GM19455 (cell line): ENCODE results near the gene BEAN1.
A peak's percentile ranks its signal among the peaks of the same experiment; 100 is the strongest.

Experiments
- ATAC-seq: cut with Tn5 transposase; IDR thresholded peaks from one replicate; pipeline ENCODE4 v1.9.1; 2021; ENCODE audit not compliant: unreplicated experiment

Gene BEAN1

DNA sequence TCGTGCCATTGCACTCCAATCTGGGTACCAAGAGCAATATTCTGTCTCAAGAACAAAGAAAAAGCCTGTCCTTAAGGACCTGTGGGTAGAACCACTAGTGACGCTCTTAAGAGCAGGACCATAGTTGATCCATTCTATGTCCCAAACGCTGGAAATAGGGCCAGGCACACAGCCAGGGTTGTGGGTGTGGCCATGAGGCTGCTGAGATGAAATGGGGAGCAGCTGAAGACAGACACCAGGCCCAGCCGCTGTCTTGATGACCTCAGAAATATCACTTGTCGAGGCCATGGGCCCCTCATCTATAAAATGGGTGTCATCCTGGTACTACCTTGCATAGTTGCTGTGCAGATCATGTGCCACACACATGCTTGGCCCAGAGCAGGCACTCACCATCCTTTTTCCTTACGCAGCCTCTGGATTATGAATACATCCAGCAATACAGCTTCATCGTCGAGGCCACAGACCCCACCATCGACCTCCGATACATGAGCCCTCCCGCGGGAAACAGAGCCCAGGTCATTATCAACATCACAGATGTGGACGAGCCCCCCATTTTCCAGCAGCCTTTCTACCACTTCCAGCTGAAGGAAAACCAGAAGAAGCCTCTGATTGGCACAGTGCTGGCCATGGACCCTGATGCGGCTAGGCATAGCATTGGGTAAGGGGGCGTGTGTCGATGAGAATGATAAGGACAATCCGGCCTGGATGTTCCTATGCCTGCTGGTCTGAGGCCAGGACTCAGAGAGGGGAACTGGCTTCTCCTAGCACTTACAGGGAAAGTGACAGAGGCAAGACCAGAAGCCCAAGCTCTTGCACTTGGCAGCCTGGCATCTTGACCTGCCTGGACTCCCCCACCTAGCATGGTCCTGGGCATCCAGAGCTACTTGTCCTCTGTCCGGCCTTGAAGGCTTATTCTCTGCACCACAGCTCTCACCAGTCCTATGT is 35.1 kb upstream of the BEAN1 start:
- no peak for ATAC-seq

DNA sequence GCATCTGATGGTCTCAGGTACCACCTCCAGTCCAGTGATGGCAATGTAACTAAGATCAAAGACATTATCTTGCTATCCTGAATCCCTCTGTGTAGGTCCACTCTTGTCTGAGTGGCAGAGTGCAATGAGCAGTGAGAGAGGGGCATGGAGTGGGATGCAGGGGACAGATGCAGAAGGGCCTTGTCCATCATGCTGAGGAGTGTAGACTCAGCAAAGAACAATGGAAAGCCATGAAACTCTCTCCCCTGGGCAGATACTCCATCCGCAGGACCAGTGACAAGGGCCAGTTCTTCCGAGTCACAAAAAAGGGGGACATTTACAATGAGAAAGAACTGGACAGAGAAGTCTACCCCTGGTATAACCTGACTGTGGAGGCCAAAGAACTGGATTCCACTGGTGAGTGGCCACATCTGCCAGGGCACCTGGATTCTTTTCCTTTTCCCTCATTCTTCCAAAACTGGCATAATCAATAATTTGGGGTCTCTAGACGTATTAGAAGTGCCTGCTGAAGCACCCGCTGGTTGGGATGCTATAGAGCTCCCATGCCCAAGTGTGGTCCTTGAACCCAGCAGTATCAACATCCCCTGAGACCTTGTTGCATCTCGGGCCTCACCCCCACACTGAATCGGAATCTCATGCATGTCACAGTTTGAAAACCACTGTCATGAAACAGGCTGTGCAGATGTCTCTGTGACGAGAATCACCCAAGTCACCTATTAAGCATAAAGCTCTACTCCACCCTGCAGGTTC is 31.1 kb upstream of the BEAN1 start:
- no peak for ATAC-seq

DNA sequence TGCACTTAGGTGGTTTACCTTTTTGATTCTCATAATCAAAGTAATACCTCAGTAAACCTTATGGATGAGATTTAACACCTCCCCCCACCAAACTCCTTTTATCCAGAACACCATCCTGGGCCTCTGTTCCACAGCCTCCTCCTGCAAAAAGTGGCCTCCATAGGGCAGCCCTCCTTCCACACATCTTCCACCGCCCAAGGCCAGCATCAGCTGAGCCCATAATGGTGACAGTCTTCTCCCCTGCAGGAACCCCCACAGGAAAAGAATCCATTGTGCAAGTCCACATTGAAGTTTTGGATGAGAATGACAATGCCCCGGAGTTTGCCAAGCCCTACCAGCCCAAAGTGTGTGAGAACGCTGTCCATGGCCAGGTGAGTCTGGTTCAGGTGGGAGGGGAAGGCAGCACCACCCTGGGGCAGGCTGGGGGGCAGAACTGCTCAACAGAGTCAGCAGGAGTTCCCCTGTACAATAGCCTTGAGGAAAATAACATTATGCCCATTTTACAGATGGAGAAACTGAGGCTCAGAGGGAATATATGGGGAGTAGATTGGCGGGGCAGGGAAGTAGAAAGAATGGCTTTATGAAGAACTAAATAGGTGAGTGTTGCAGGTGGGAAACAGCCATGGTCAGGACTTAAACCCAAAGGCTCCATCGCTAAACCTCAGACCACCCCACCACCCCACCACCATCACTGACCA is 29.2 kb upstream of the BEAN1 start:
- no peak for ATAC-seq

DNA sequence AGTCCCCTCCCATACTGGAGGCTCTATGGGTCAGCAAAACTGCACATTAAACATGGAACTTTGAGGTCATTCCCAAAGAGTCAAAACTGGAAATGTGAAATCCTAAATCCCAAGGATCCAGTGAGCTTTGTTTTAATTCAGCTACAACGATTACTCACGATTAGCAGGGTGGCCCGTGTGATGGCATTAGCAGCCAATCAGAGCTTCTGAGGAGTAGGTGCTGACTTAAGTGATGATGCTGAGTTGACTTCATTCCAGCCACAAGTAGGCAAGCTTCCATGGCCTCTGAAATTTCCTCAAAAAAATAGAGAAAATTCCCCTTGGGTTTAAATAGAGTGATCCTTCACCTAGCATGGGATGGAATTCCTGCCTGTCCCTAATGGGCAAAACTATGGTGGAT is 28.1 kb upstream of the BEAN1 start:
- ATAC-seq = no peak

DNA sequence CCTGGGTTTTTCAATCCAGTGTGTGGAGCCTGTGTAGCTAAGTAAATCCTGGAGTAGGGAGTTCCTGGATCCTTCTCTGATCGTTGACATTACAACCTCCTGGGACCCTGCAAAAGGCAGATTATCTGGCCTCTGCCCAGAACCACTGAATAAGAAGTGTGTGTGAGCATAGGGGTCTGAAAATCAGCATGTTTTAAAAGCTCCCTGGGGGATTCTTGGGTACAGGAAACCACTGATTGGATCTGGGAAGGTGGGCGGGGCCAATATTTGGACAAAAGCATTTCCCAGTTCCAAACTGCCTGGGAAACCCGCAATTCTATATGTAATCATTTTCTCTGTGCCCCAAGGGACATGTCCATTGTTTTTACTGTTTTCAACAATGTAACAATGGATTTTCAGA is 27.2 kb upstream of the BEAN1 start:
- no peak for ATAC-seq

DNA sequence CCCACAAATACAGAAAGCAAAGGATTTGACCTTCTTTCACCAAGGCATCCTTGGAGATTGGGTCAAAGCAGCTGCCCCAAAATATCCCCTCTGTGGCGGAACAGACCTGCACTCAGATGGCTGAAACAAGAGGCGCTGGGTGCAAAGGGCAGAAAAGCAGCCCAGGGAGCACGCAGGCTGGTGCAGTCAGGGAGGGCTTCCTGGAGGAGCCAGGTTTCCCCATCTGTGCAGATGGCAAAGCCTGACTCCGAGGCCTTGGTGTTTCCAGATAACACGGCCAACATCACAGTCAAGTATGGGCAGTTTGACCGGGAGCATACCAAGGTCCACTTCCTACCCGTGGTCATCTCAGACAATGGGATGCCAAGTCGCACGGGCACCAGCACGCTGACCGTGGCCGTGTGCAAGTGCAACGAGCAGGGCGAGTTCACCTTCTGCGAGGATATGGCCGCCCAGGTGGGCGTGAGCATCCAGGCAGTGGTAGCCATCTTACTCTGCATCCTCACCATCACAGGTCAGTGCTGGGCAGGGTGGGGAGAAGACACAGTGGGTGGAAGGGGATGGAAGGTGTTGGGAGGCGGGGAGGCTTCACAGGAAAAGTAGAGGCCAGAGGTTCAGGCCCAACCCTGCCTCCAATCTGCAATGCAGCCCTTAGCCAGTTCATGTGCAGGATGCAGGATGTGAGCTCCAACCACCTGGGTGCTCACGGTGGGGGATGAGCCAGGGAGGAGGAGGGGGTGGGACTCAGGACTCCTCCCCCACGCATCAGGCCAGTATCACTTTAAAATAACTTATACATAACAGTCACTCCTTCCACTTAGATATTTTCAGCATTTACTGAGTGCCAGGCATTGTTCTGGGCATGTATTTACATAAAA is 26.4 kb upstream of the BEAN1 start:
- ATAC-seq = no peak

DNA sequence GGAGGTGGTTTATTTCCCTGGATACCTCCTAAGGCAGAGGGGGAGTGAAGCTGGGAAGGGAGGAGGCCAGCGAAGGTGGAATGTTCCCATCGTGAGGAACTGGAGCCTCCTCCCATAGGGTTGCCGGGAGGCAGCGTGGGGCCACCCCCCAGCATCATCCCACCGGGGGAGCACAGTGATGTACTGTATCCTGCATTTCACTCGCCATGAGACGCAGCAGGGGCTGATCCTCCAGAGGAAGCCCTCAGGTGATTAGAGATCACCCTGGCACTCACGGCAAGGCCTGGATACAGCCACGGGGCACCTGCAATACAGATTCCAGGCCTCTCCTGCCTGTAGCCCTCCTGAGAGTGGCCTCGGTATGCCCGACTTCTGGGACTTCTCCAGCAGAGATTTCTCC is 25.5 kb upstream of the BEAN1 start:
- no peak for ATAC-seq

DNA sequence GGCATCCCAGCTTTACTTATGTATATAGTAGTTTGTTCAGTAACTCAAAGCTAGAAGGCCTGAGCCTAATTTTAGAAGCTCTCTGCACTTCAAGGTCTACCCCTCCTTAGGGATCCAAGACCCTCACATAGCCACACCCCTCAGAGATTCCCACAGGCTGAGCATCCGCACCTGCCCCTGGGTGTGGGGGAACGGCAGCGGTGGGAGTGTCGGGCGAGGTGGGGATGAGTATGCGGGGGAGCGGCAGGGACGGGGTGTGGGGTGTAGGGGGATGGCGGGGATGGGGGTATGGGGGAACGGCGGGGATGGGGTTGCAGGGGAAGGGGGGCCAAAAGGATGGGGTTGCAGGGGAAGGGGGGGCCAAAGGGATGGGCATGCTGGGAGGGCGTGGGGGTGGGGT is 24.9 kb upstream of the BEAN1 start:
- ATAC-seq = no peak

DNA sequence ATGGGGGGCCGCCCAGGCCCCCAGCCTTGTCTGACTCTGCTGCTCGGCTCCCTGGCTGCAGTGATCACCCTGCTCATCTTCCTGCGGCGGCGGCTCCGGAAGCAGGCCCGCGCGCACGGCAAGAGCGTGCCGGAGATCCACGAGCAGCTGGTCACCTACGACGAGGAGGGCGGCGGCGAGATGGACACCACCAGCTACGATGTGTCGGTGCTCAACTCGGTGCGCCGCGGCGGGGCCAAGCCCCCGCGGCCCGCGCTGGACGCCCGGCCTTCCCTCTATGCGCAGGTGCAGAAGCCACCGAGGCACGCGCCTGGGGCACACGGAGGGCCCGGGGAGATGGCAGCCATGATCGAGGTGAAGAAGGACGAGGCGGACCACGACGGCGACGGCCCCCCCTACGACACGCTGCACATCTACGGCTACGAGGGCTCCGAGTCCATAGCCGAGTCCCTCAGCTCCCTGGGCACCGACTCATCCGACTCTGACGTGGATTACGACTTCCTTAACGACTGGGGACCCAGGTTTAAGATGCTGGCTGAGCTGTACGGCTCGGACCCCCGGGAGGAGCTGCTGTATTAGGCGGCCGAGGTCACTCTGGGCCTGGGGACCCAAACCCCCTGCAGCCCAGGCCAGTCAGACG is 24.4 kb upstream of the BEAN1 start:
- ATAC-seq = no peak

DNA sequence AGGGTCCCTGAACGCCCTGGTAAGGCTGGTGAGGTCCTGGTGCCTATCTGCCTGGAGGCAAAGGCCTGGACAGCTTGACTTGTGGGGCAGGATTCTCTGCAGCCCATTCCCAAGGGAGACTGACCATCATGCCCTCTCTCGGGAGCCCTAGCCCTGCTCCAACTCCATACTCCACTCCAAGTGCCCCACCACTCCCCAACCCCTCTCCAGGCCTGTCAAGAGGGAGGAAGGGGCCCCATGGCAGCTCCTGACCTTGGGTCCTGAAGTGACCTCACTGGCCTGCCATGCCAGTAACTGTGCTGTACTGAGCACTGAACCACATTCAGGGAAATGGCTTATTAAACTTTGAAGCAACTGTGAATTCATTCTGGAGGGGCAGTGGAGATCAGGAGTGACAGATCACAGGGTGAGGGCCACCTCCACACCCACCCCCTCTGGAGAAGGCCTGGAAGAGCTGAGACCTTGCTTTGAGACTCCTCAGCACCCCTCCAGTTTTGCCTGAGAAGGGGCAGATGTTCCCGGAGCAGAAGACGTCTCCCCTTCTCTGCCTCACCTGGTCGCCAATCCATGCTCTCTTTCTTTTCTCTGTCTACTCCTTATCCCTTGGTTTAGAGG is 23.5 kb upstream of the BEAN1 start:
- ATAC-seq = no peak

DNA sequence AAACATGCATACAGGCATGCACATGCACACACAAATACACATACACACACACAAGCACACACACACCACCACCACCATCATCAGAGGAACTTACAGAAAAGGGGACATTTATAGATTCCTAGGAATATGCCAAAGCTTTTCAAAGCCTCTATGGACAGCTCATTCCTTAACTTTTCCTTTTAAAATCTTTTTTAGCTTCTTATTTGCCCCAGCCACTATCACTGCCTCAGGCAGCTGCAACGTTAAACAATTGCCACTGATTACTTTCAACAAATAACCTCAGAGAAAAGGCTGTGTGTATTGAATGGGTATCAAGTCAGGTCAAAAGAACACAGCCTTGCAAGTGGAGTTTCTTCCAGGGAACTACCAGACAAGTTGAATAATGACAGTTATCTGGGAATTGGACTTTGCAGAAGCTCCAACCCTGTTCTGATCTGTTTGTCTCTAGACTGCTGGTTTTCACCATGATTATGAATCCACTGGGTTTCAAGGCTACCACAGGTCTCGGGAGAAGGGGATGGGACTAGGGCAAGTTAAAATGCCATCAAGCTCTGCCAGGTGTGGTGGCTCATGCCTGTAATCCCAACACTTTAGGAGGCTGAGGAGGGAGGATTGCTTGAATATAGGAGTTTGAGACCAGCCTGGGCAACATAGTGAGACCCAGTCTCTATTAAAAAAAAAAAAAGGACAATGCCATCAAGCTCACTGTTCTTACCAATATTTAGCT is 21.9 kb upstream of the BEAN1 start:
- no peak for ATAC-seq

DNA sequence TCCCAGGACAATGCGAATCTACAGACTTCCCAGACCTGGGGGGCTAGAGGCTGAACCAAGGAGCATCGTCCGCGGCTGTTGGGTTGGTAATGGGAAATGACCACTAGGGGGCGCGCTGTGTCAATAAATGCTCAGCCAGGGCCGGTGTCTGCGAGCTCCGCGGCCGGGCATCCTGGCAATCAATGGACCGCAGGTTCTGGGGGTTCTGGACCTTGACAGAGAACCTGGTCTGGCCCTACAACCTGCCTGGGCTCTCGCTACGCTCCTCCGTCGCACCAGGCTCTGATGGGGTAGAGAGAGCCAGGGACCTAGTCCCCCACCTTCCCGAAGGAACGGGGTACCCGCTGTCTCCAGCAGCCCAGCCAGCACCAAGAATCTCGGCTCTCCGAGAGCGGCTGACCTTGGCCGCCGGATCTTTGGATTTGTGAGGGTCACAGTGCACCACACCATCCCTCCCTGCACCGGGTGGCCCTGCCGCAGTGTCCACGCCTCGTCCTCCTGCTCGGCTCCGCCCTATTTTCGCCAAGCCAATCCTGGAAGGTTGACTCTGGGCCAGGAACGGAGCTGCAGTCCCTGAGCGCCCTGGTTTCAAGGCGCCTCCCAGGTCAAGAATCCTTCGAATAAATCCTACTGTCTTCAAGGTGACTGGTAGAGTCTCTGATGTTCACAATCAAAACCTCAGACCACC is 20.4 kb upstream of the BEAN1 start:
- peak; percentile 82 for ATAC-seq

DNA sequence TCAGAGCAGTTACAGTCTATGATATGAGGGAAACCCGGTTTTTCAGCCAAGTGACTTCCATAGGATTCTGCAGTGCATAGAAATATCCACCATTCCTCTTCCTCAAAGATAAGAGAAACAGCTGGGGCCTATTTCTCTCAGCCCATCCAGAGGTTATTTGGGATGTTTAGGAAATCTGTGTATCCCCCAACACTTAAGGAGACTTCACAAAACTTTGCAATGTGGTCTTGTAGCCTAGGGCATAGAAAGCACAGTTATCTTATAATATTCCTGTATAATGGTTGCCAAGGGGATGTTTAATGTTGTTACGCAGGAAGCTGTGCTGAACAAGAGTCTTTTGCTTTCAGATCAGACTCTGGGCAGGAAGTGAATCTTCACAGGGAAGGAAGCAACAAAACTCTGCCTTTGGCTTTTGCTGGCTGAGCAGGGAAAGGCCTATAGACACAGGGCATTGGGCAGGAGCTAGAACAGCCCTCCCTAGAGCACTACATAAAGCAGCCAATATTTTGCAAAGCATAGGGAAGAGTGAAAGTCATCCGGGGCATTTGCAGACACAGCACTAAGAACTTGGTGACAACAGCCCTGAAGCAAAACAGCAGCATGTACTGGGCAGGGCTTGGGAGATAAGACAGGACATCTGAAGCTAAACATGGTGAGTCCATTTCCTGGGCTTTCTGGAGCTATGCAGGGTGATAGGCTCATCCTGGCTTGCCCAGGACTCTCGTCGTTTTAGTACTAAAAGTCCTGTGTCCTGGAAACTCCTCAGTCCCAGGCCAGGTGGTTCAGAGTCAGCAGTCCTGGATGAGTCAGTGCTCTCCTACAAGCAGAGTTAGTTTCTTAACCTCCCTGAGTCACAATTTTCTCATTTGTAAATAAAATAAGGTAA is 18.7 kb upstream of the BEAN1 start:
- ATAC-seq = no peak

DNA sequence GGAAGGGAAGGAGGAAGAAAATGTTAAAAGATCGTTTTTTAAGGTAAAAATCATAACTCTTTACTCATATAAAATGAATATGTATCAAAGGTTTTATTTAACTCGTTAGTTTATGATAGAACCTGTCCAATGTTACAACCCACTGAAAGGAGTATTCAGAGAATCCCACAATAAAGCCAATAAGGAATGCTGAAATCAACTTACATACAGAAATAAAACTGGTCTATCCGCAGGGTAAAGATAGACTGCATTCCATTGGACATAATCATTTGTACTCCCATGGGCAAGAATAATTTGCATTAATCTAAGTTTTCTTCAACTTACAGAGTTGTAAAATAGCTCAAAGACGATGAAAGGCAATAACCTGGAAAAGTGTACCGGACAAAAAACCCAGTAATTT is 17.9 kb upstream of the BEAN1 start:
- ATAC-seq = no peak

DNA sequence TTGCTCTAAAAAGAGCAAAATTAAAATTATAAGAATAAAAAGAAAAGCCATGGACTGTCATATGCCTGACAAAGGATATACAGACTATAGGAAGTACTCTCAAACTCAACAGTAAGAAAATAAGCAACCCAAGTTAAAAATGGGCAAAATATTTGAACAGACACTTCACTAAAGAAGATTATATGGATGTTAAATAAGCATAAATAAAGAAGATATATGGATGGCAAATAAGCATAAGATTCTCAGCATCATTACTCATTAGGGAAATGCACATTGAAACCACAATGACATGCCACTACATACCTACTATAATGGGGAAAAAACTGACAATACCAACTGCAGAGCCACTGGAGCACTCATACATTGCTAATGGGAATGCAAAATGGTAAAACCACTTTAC is 14.9 kb upstream of the BEAN1 start:
- ATAC-seq = no peak

DNA sequence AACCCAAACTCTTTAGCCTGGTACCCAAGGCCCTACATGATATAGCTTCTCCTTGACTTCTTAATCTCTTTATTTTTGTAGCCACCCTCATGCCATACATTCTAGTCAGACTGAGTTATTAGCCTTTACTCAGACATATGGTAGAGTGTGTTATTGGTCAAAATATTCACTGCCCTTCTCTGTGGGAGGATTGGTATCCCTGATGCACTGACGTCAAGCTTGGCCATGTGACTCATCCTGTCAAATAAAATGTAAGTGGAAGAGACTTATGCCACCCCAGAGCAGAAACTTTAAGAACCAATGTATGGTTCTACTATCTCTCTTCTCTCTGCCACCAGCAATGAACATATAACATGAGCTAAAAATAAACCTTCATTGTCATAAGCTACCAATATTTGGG is 12.2 kb upstream of the BEAN1 start:
- ATAC-seq = no peak

DNA sequence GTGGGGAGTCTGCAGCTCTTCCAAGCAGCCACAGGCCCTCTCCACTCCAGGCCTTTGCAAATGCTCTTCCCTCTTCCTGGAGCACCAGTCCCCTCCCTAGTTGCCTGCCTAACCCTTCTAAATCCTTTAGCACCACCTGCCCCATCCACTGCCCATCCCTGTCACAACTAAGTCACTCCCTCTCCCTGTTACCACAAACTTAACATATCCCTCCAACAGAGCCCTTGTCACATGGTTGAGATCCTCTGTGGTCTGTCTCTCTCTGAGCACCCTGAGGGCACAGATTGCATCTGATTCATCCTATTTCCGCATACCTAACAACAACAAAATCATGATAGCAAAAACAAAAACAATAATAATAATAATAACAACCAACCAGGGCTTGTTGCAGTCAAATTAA is 11.0 kb upstream of the BEAN1 start:
- no peak for ATAC-seq
